NCI-H1048 (cell line): ENCODE measurements around the gene STK11.

Source experiments
- DNase-seq: peaks from one replicate; lab custom pipeline; 2025; lab: John Stamatoyannopoulos, UW

STK11 gene

DNA sequence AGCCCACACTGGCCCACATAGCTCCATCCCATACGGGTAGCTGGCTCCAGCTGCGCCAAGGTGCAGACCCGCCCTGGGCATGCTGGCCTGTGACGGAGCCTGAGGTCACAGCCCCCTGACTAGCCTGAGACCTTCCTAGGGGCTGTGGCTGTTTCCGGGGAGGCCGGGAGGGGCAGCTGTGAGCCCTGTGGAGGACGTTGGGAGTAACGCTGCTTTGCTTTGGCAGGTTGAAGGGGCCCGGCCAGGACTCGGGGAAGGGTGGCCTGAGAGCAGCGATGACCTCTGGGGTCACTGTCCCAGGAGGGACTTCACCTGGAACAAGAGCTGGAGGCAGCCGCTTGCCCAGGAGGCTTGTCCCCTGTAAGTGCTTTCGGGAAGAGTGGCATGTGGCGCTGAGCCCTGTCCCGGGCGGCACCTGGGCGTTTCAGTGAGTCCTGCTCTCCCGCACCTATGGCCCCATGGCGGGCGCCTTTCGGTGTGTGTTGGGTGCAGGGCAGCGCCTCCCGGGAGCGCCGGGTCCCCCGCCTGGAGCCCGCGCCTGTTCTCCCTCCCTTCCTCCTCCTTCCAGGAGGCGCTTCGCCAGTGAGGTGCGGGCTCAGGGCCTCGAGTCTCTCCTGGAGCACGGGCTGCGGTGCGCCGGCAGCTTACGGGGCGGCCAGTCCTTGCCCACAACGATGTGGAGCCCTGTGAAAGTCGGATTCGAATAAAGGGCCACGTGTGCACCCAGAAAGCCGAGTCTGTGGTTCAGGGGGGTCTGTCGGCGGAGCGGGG lies 68.7 kb downstream of the STK11 start:
- DNase-seq: no peak

DNA sequence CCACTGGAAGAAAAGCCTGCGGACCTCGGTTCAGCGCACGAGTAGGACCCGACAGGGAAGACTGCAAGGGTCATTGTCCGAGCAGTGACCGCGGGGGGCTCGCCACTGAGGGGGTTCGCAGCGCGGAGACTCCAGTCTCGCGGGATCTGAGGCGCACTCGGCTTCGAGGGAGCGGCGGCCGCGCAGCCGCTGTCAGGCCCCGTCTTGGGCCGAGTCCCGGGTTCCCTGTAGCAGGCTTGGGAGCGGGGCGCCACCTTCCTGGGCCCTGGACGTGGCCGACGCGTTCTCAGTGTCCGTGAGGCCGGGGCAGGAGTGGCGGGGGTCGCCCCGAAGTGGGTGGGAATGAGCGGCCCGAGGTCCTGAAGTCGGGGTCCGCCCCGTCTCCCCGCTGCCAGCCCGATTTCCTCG lies 69.3 kb downstream of the STK11 start:
- DNase-seq: no peak

DNA sequence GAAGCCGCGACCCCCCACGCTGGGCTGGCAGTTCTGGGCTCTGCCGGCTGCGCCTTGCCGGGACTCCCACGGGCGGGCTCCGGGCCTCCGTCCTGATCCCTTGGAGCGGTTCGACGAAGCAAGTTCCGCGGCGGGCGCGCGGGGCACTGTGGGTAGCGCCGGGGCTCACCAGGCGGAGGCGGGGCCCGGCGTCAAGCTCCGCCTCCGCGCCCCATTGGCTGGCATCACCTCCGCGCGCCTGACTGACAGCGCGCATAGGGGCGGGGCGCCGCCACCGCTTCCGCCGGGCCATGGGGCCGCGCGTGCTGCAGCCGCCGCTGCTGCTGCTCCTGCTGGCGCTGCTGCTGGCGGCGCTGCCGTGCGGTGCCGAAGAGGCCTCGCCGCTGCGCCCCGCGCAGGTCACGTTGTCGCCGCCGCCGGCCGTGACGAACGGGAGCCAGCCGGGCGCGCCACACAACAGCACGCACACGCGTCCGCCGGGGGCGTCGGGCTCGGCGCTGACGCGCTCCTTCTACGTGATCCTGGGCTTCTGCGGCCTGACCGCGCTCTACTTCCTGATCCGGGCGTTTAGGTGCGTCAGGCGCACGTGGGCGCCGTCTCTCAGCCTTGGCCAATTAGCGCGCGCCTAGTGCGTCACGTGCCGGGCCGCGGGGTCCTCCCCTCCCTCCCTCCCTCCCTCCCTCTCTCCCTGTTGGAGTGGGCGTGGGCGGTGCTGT lies 69.8 kb downstream of the STK11 start, which contains the start of gene FAM174C:
Gene FAM174C (plus strand): TSS at position 271 of the 716 bp plus-strand sequence. CDS start 20 bp downstream, at position 291.
- DNase-seq: peak; percentile 94

DNA sequence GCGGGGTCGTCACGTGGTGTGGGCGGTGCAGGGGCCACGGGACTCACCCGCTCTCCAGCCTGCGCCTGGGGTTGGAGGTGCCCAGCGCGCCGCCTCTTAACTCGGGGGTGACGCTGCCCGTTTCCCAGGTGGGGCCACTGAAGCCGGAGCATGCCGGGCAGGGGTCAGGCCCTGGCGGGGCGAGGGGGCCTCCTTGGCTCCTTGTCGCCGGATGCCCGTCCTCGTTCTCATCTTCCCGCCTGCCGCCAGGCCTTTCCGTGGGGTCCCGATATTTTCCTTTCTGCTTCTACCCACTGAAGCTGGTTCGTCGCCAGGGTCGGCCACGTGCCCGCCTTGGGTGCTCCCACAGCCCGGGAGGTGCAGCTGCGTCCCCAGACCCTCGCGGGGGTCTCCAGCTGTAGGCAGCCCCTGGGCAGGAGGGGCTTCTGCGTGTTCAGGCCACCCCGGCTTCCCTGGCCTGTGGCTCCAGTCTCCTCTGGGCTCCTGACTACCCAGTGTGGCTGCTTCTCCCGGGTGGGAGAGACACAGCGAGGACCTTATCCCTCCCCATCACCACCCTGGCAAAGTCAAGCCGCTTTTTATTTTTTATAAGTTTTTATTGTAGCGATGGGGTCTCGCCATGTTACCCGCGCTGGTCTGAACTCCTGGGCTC lies 70.5 kb downstream of the STK11 start:
- DNase-seq: no peak

DNA sequence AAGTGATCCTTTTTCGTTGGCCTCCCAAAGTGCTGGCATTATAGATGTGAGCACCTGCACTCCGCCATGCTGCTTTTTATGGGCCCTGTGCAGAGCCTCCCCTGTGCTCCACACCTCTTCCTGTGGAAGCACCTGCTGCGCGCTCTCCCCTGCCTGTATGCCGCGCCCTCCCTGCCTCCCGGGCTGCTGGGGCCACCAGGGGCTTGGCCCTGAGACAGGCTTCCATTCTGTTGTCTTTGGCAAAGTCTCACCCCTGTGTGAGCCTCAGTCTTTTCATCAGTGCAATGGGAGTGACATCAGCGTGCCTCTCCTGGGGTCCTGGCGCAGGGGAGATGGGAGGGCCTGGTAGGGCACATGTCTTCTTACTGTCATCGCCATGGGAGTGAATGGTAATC lies 71.0 kb downstream of the STK11 start:
- DNase-seq: no peak

DNA sequence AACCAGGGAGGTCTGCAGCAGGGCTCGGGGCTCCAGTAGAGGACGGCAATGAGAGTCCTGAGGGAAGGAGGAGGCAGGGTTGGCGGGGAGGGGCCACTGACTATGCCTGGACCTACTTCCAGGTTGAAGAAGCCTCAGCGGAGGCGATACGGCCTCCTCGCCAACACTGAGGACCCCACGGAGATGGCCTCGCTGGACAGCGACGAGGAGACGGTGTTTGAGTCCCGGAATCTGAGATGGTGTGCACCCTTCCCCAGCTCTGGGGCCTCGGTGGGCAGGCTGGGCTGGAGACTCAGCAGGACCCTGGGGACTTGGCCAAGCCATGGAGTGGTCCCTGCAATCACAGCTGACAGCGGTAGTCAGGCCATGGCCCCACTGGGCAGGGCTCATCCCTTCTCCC lies 71.5 kb downstream of the STK11 start:
- DNase-seq: no peak
